ENCODE data around the gene TBC1D8. TPM values are rescaled to one million over a fixed set of nuclear protein-coding genes. Genes with fewer than 3 reads are reported as not detected.
A peak's percentile ranks its signal among the peaks of the same experiment; 100 is the strongest.

TBC1D8 gene
- total RNA-seq, 1 donor = 13.4 TPM

DNA sequence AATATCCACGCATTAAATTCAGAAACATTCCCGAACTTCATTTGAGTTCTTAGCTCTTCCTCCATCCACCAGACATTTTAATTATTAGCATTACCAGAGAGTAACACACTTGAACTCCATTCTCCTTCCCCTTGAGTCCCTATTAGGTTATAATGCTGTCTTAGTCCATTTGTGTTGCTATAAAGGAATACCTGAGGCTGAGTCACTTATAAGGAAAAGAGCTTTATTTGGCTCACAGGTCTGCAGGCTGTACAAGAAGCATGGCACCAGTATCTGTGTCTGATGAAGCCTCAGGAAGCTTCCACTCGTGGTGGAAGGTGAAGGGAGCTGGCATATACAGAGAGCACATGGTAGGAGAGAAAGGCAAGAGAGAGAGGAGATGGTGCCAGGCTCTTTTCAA is 25.4 kb downstream of the TBC1D8 start:
- H3K4me3 ChIP-seq (ENCODE audit: low read depth, low read length) = no peak overlapping the region
- DNase-seq (ENCODE audit: low read depth) = no peak
- no peak for TF ChIP-seq CTCF (IDR thresholded peaks at IDR 0.05; ENCODE audit: insufficient read depth, low read depth, low read length)

DNA sequence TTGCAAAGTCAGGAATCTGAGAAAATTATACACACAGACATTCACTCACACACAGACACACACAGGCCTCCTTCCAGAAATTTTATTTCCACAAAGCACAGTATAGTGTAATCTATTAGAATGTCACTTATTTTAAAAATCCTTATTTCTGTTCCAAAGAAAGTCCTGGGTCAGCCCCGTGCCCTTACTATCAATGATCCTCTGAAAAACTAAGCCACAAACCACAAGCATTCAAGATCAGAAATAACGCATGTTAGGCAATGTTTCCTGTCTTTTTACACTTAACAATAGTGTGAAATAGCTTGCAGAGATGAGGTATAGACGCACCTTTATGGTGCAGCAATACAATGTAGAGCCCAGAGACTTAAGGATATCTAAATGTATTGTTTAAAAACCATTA is 25.8 kb downstream of the TBC1D8 start:
- DNase-seq (ENCODE audit: low read depth) = peak; percentile 74
- TF ChIP-seq CTCF (IDR thresholded peaks at IDR 0.05; ENCODE audit: insufficient read depth, low read depth, low read length) = no peak
- no peak overlapping the region for H3K4me3 ChIP-seq (ENCODE audit: low read depth, low read length)

- peak; percentile 93 for DNase-seq (ENCODE audit: low read depth)
- H3K4me3 ChIP-seq (ENCODE audit: low read depth, low read length) = peak overlapping the region; percentile 8
- no peak for TF ChIP-seq CTCF (IDR thresholded peaks at IDR 0.05; ENCODE audit: insufficient read depth, low read depth, low read length)
These were observed 26.4 kb downstream of the TBC1D8 start for GRCh38 chr2:101124643-101125366.

DNA sequence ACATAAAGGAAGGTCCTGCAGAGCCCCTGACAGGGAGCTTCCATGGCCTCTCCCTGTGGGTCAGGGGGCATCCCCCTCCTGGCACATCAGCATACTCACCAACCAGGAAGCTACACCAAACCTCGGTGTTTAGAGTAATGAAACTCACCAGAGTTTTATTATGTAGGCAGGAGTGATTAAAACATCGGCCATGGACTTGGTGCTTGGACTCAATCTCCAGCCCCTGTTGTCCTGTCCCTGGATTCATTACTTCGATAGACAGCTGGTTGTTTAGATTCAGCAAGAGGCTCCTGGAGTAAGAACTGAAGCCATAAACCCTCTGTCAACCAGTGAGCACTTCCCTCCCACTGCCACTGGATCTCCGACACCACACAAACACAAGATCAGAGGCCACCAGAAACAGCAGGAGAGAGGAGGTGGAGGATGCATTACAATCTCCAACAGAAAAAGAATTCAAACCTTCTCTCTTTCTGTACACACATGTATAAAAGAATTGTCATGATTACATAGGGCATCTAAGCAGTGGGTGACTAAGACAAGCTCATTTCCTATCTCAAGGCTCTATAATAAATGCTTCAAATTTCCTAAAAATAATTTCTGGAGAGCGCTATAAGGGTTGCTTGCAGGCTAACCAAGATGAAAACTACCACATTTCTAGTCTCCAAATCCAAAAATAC is 27.2 kb downstream of the TBC1D8 start:
- DNase-seq (ENCODE audit: low read depth) = peak; percentile 65

GRCh38 chr2:101121174-101121573 is 30.0 kb downstream of the TBC1D8 start:
- no peak overlapping the region for H3K4me3 ChIP-seq (ENCODE audit: low read depth, low read length)
- TF ChIP-seq CTCF (IDR thresholded peaks at IDR 0.05; ENCODE audit: insufficient read depth, low read depth, low read length) = no peak
- DNase-seq (ENCODE audit: low read depth) = no peak

More for the DNA sequence above, 27.2 kb downstream of the TBC1D8 start:
- no peak overlapping the region for H3K4me3 ChIP-seq (ENCODE audit: low read depth, low read length)
- TF ChIP-seq CTCF (IDR thresholded peaks at IDR 0.05; ENCODE audit: insufficient read depth, low read depth, low read length) = no peak

- TF ChIP-seq CTCF (IDR thresholded peaks at IDR 0.05; ENCODE audit: insufficient read depth, low read depth, low read length) = no peak
- DNase-seq (ENCODE audit: low read depth) = peak; percentile 93
- no peak overlapping the region for H3K4me3 ChIP-seq (ENCODE audit: low read depth, low read length)
These were observed 30.8 kb downstream of the TBC1D8 start for GRCh38 chr2:101120124-101120996.
